GM18499 (cell line): Measurements from ENCODE around the gene GAST.
"Not testable (repeated sequence)": the region's sequence is repeated elsewhere in the genome, so short reads cannot be mapped to it uniquely, and the experiment has no call there.

Experiments used
- ATAC-seq: cut with Tn5 transposase; IDR thresholded peaks from one replicate; pipeline ENCODE4 v1.9.1; 2021; ENCODE audit warnings: moderate number of reproducible peaks; ENCODE audit not compliant: insufficient read depth, unreplicated experiment

The GAST gene

GRCh38 chr17:41682631-41683030, 29.5 kb upstream of the GAST start:
- no peak for ATAC-seq

DNA sequence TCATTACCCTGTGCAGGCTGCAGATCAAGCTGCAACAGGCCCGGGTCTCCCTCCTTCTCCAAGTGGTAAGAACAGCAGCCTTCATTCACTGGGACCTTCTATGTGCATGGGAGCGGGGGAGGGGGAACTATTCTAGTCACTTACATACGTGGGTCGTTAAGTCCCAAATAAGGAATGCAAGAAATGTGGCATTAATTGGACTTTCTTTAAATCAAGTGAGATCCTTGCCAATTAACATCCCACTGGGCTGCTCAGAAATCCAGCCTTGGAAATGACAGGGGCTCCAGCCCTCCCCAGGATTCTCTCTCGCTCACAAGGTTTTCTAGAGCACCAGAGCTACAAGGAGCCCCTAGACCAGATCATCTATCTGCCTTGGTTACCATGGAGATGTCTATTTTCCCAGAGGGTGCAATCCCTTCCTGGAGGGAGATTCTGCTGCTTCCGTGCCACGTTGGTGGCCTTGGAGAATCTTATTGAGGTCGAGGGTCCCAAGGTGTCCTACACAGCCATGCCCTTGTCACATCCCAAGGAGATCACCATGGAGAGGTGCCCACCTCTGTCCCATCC, 28.6 kb upstream of the GAST start:
- ATAC-seq, result no peak

DNA sequence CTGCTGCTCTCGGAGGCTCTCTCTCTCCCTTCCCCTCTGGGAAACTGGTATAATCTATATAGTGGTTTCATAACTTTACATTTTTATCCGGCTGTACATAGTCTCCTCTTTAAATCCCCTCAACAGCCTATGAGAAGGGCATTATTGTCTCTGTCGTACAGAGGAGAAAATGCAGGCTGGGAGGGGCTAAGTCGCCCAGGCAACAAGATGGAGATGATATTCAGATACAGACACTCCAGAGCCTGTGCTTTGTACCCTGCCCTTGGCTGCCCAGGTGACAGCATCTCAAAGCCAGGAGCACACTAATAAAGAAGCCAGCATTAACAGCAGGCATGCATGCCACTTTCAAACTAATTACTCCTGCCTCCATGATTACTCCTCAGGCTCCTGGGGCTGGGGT, 28.1 kb upstream of the GAST start:
- no peak for ATAC-seq

DNA sequence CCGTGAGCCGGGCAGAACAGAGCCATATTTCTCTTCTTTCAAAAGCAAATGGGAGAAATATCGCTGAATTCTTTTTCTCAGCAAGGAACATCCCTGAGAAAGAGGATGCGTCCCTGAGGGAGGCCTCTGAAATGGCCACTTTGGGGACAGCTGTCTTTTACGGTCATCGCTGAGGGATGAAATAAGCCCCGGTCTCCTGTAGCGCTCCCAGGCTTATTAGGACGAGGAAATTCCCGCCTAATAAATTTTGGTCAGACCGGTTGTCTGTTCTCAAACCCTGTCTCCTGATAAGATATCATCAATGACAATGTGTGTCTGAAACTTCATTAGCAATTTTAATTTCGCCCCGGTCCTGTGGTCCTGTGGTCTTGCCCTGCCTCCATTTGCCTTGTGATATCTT, 26.4 kb upstream of the GAST start:
- not testable (repeated sequence) for ATAC-seq

GRCh38 chr17:41686281-41686680, 25.9 kb upstream of the GAST start:
- ATAC-seq, result no peak

DNA sequence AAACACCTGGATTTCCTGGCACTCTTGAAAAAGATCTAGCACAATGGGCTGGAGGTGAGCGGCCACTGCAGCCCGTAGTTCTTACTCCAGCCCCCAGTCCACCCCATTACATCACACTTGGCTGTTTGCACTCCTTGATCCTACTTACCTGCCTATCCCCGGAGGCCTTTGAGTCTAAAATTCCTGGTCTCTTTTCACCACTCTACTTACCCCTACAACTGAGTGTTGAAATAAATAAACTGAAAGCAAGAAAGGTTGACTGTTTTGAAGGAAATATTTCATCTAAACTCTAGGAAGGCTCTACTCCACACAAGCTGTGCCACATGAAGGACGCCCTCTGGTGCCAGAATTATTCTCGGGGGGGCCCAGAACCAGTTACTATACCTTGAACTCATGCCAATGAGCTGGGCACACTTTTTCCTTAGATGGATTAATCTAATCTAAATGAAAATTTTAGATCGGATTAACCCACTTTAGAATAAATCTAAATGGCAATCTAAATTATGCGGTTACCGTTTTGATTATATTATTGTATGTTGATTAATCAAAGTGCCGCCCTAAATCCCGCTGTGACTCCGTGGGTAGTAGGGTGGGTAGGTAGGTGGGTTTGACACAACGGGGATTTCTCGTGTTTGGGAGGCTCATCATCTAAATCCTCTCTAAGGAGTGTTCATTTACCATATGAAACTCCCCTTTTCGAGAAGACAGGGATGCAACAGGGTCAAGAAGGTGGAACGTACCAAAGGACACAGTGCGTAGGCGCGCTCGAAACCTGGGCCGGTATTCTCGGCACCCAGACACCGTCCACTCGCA, 24.1 kb upstream of the GAST start:
- no peak for ATAC-seq

DNA sequence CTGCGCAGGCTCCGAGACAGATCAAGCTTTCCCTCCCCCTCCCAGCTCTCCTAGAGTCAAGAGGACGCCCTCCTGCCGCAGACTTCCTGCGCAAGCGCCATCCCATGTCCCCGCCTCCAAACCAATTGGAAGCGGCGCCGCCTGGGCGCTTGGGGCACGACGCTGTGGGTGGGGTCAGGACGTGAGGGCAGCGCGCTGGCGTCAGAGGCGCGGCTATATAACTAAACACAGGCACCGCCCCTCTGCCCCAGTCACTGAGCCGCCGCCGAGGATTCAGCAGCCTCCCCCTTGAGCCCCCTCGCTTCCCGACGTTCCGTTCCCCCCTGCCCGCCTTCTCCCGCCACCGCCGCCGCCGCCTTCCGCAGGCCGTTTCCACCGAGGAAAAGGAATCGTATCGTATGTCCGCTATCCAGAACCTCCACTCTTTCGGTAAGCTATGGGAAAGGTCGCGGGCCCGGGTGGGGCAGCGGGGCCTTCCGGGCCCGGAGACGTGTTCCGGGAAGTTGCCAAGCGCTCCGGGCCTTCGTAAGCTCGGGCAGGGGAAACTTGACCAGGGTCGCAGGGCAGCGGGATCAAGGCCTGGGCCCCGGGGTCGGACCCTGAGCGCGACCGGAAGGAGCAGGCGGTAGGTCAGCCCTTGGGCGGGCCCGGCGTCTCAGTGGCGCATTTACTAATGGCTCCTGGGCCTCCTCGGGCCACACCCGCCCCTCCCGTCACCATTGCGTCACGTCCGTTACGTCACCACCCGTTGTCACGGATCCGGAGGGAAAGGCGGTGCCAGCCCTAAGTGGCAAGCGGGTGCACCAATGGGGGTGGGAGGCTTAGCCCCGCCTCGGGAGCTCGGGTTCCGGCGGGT, 23.3 kb upstream of the GAST start, which contains the start of gene EIF1:
Gene EIF1, plus strand, starts transcription at position 245 of the 856 bp plus-strand sequence. Its CDS starts 154 bp downstream, at position 399.
- peak; percentile 50 for ATAC-seq

- no peak for ATAC-seq
These were observed 22.4 kb upstream of the GAST start for GRCh38 chr17:41689497-41690299.

DNA sequence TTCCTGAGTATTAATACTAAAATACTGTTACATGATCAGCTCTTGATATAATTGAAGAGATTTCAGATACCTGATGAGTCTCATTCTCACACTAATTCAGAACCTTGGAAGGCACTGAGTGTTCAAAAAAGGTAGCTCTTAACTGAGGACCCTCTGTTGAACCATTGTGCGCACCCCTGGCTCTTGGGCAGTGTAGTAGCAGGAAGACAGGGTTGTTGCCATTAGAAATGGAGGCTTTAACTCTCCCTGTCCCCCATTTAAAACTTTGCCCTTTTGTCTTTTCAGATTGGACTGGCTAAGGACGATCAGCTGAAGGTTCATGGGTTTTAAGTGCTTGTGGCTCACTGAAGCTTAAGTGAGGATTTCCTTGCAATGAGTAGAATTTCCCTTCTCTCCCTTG, 21.6 kb upstream of the GAST start:
- no peak for ATAC-seq

DNA sequence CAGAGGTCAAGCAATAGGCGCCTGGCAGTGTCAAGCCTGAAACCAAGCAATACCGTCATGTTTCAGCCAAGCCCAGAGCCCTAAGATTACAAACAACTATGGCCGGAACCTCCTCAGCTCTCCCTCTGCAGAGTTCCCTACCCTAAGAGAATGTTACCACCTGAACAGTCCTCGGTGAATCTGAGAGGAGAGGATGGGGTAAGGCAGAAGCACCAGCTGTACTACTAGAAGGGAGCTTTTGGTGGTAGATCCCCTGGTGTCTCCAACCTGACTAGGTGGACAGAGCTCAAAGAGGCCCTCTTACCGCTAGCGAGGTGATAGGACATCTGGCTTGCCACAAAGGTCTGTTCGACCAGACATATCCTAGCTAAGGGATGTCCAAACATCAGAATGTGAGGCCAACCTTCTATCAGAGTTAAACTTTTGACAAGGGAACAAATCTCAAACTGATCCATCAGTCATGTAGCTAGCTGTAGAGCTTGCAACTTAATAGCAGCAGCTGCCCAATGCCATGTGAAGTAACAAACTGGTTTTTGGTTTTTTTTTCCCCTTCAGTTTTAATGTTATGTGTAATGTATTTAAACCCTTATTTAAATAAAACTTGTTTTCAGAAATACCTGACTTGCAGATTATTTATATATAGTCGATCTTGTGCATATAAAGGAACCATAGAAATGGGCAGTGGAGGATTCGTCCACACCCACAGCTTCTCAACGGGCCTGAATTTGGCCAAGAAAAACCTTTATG, 20.9 kb upstream of the GAST start:
- no peak for ATAC-seq

DNA sequence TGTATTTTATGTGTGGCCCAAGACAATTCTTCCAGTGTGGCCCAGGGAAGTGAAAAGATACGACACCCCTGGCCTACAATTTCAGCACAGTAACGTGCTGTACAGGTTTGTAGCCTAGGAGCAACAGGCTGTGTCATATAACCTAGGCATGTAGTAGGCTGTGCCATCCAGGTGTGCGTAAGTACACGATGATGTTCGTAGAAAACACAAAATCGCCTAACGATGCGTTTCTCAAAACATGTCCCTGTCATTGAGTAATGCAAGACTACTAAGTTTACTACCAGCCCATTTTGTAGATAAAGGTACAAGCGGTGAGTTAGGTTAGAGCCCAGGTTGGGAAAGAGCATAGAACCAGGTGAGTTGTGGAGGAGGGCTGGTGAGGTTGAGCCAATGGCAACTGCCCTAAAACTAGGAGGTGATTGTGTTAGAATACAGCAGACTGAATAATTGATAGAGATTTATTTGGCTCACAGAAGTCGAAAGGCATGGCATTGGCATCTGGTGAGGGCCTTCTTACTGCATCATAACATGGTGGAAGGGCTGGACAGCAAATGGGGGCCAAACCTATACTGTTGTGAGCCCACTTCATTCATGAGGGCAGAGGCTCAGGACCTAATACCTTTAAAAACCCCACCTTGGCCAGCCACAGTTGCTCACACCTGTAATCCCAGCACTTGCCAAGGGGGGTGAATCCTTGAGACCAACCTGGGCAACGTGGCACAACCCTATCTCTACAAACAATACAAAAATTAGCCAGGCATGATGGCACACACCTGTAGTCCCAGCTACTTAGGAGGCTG, 19.2 kb upstream of the GAST start:
- no peak for ATAC-seq

- ATAC-seq, result no peak
These were observed 16.9 kb upstream of the GAST start for GRCh38 chr17:41695134-41695661.

GRCh38 chr17:41695954-41696757, 16.0 kb upstream of the GAST start:
- ATAC-seq, result no peak

GRCh38 chr17:41697122-41697962, 14.8 kb upstream of the GAST start:
- ATAC-seq, result no peak

DNA sequence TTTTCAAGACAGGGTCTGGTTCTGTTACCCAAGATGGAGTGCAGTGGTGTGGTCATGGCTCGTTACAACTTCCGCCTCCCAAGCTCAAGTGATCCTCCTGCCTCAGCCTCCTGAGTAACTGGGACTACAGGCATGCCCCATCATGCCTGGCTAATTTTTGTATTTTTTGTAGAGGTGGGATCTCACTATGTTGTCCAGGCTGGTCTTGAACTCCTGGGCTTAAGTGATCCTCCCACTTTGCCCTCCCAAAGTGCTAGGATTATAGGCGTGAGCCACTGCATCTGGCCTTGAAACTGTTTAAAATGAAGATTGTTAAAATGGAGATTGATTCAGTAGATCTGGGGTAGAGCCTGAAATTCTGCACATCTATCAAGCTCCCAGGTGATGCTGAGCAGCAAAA, 11.3 kb upstream of the GAST start:
- not testable (repeated sequence) for ATAC-seq

GRCh38 chr17:41702712-41703111, 9.4 kb upstream of the GAST start:
- no peak for ATAC-seq
